OCI-LY3 (cell line): ENCODE measurements around the gene ZHX3.

Experiments
- CTCF ChIP-seq: fragments of 200-600, 300-600 bp; sonication (generic); IDR thresholded peaks from 2 replicates; pipeline ENCODE4 v1.5.1; 2014; ENCODE audit warnings: antibody characterized with exemption, low read length, low read depth
- EZH2phosphoT487 ChIP-seq: fragments of 200-600 bp; shearing (Covaris generic); IDR thresholded peaks from 2 replicates; pipeline ENCODE4 v1.6.1; 2018; ENCODE audit warnings: antibody characterized with exemption, mixed run types, low read depth

DNA sequence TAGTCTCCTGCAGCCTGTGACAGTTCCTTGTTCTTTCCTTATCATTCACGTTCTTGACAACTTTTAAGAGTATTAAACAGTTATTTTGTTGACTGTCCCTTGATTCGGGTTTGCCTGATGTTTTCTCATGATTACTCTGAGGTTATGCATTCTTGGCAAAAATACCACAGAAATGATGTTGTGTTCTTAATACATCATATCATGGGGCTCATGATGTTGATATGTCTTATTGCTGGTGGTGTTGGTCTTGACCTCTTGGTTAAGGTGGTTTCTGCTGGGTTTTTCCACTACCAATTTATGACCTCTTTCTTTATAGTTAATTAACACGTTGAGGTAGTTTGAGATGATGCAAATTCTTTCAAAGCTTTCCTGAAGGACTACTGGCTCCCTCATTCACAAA lies 59.1 kb downstream of the ZHX3 start:
- TF ChIP-seq CTCF (no peak), EZH2phosphoT487 (no peak)
